Erythroblast (primary cell): ENCODE data around the gene SRGAP3.

Experiments
- GATA1 ChIP-seq: IDR thresholded peaks from 2 replicates; pipeline ENCODE4 v1.6.1; 2011; ENCODE audit warnings: low read depth, mild to moderate bottlenecking, control low read depth, low read length, moderate library complexity
- POLR2A ChIP-seq: IDR thresholded peaks from 2 replicates; pipeline ENCODE4 v1.6.1; 2011; ENCODE audit warnings: mild to moderate bottlenecking, low read length

DNA sequence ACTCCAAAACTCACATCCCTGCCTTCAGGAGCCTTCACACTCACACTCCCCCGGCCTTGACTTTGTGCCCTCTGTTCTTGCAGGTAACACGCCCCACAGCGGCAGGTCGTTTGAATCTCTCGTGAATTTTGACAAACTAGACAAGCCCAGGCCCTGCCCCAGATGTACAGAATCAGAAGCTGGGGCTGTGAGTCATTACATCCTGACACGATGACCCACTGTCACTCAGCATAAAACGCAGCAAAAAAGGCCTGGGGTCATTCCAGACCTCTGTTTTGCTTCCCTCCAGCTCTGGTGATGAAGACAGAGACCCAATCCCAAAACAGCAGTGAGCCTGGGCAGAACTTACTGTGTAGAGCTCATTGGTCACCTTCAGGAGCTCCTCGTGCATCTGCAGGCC, 169.8 kb downstream of the SRGAP3 start:
- TF ChIP-seq POLR2A (no peak), GATA1 (no peak)
